Activated naive CD4-positive, alpha-beta T cell treated with anti-CD3 and anti-CD28 coated beads, Interleukin-2, amount 50 U/mL, for 72 hours (primary cell): ENCODE data around the gene FYCO1. TPM values are rescaled to one million over a fixed set of nuclear protein-coding genes. Genes with fewer than 3 reads are reported as not detected.
A peak's percentile ranks its signal among the peaks of the same experiment; 100 is the strongest.

Experiments used
- ATAC-seq, 2 donors: fragments of 150-1000 bp; cut with Tn5 transposase; 2 replicates each; pipeline ENCODE4 v1.10.0; 2021; ENCODE audit warnings: mild to moderate bottlenecking in 2 of 2, moderate library complexity in 2 of 2
- DNase-seq, 2 donors: peaks; one replicate each; pipeline ENCODE4 v3.0.0; 2021 to 2022; ENCODE audit warnings: low spot score in 2 of 2
- H3K27ac Mint-ChIP-seq, 2 donors: one replicate each; pipeline ENCODE4 v1.8.0; 2022; ENCODE audit warnings: mild to moderate bottlenecking in 2 of 2, mixed read lengths in 2 of 2
- H3K36me3 Mint-ChIP-seq, 2 donors: one replicate each; pipeline ENCODE4 v1.8.0; 2022; ENCODE audit warnings: mixed read lengths in 2 of 2
- H3K9me3 Mint-ChIP-seq, 2 donors: one replicate each; pipeline ENCODE4 v1.8.0; 2022; ENCODE audit warnings: mixed read lengths in 2 of 2
- total RNA-seq, 2 donors: library from RNA; stranded (reverse); gene quantifications; one replicate each; pipeline ENCODE4 v1.2.3, GENCODE V29; 2022

The FYCO1 gene
- total RNA-seq, 2 donors from 2014 or later, result 4.4 to 18.1 TPM

- H3K9me3 Mint-ChIP-seq, result no peaks in the 10 kb centered on the region
- no peaks in the 10 kb centered on the region for H3K36me3 Mint-ChIP-seq
- no peak overlapping the region for H3K27ac Mint-ChIP-seq
- ATAC-seq (peak; percentile 80 to 90), DNase-seq (peak in 1 of 2 donors; percentile 13)
These were observed 114.3 kb downstream of the FYCO1 start for GRCh38 chr3:45881078-45882022.

DNA sequence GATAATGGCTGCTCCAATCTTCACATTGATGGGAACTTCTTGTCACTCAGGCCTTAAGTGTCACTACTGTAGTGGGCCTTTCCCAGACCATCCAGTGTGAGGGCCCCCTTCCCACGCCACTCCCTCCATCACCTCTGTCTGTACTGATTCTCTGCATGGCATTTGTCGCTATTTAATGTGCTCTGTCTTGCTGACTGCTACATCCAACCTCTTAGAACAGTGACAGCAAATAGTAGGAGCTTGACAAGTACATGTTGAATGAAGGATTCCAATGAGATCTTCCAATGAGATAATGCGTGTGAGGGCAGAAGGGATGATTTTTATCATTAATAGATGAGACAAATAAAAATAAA lies 114.9 kb downstream of the FYCO1 start:
- DNase-seq, result no peak
- ATAC-seq, result peak in 1 of 2 donors; percentile 29
- Mint-ChIP-seq H3K9me3 (no peaks in the 10 kb centered on the region), H3K27ac (no peak overlapping the region), H3K36me3 (no peaks in the 10 kb centered on the region)

GRCh38 chr3:45878124-45878523 lies 117.5 kb downstream of the FYCO1 start:
- no peak overlapping the region for H3K27ac Mint-ChIP-seq
- ATAC-seq (no peak), DNase-seq (no peak)
- no peaks in the 10 kb centered on the region for H3K9me3 Mint-ChIP-seq
- peaks cover 0 to 7% of the 10 kb centered on the region in 2 donors for H3K36me3 Mint-ChIP-seq

- no peak for ATAC-seq
- H3K9me3 Mint-ChIP-seq, result no peaks in the 10 kb centered on the region
- DNase-seq, result no peak
- H3K36me3 Mint-ChIP-seq, result peaks cover 0 to 7% of the 10 kb centered on the region in 2 donors
- H3K27ac Mint-ChIP-seq, result no peak overlapping the region
These were observed 120.8 kb downstream of the FYCO1 start for GRCh38 chr3:45874677-45875346.

- no peaks in the 10 kb centered on the region for H3K9me3 Mint-ChIP-seq
- ATAC-seq (no peak), DNase-seq (no peak)
- H3K27ac Mint-ChIP-seq, result no peak overlapping the region
- peaks cover 0 to 7% of the 10 kb centered on the region in 2 donors for H3K36me3 Mint-ChIP-seq
These were observed 122.0 kb downstream of the FYCO1 start for GRCh38 chr3:45873638-45874037.

- no peak overlapping the region for H3K27ac Mint-ChIP-seq
- no peak for ATAC-seq
- DNase-seq, result no peak
- H3K9me3 Mint-ChIP-seq, result no peaks in the 10 kb centered on the region
- peaks cover 0 to 7% of the 10 kb centered on the region in 2 donors for H3K36me3 Mint-ChIP-seq
These were observed 122.6 kb downstream of the FYCO1 start for GRCh38 chr3:45873036-45873435.

DNA sequence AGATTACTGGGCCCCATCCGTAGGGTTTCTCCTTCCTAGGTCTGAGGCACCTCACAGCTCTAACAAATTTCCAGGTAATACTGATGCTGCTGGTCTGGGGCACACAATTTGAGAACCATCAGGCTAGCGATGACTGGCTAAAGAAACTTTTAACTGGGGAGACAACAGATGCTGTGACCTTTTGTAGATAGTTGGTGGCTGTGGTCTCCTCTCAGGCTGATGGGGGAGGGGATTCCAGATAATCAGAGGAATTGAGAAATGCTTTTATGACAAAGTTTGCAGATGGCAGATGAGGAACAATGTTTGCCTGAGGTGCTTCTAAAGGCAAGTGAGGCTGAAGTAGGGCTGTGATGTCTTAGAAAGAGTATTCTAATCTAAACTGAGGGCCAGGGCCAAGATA lies 123.1 kb downstream of the FYCO1 start:
- ATAC-seq (no peak), DNase-seq (no peak)
- Mint-ChIP-seq H3K36me3 (peaks cover 0 to 7% of the 10 kb centered on the region in 2 donors), H3K9me3 (no peaks in the 10 kb centered on the region), H3K27ac (no peak overlapping the region)

DNA sequence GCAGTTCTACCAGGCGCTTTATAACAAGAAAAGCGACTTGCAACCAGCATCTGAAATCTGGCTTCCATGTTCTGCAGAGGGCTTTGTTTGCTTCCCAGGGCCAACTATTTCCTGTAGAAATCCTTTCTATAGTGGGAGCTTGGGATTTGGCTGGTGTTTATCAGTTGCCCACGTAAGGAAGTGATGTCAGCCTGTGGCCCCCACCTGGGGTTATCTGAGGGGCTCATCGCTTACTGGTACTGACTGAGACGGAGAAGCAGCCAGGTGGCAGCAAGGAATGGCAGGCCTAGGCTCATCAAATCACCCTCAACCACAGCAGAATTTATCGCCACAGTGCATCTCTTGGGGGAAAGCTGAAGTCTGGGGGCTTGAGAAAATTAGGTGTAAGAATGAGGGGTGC lies 123.8 kb downstream of the FYCO1 start:
- H3K27ac Mint-ChIP-seq, result no peak overlapping the region
- H3K9me3 Mint-ChIP-seq, result no peaks in the 10 kb centered on the region
- DNase-seq, result no peak
- ATAC-seq, result no peak
- H3K36me3 Mint-ChIP-seq, result peaks cover 0 to 7% of the 10 kb centered on the region in 2 donors

GRCh38 chr3:45870099-45870498 lies 125.5 kb downstream of the FYCO1 start:
- Mint-ChIP-seq H3K36me3 (peaks cover 0 to 7% of the 10 kb centered on the region in 2 donors), H3K9me3 (no peaks in the 10 kb centered on the region), H3K27ac (no peak overlapping the region)
- ATAC-seq (peak; percentile 75 to 92), DNase-seq (no peak)

- Mint-ChIP-seq H3K27ac (no peak overlapping the region), H3K36me3 (peaks cover 0 to 7% of the 10 kb centered on the region in 2 donors), H3K9me3 (no peaks in the 10 kb centered on the region)
- ATAC-seq, result no peak
- no peak for DNase-seq
These were observed 126.0 kb downstream of the FYCO1 start for GRCh38 chr3:45869638-45870037.

GRCh38 chr3:45868650-45869049 lies 127.0 kb downstream of the FYCO1 start:
- H3K27ac Mint-ChIP-seq, result no peak overlapping the region
- ATAC-seq (no peak), DNase-seq (no peak)
- H3K9me3 Mint-ChIP-seq, result peaks cover 0 to 3% of the 10 kb centered on the region in 2 donors
- H3K36me3 Mint-ChIP-seq, result peaks cover 3 to 4% of the 10 kb centered on the region in 2 donors

GRCh38 chr3:45868213-45868612 lies 127.4 kb downstream of the FYCO1 start:
- Mint-ChIP-seq H3K9me3 (peaks cover 4 to 7% of the 10 kb centered on the region in 2 donors), H3K36me3 (peaks cover 5 to 8% of the 10 kb centered on the region in 2 donors), H3K27ac (no peak overlapping the region)
- ATAC-seq (no peak), DNase-seq (no peak)

Other genes with a start within 250 kb of the FYCO1 start
- gene SLC6A20, start 199.3 kb downstream of the FYCO1 start, total RNA-seq, result not detected
- gene LZTFL1, start 153.7 kb downstream of the FYCO1 start, total RNA-seq, result 1 to 10 TPM; 2.3 to 4.0 TPM
- gene CCR9, start 109.3 kb downstream of the FYCO1 start, total RNA-seq, result not detected
- 1 to 10 TPM; 1.0 to 1.8 TPM for gene CXCR6, start 52.4 kb downstream of the FYCO1 start, total RNA-seq
- not detected for gene XCR1, start 31.7 kb upstream of the FYCO1 start, total RNA-seq
- gene CCR1, start 212.5 kb upstream of the FYCO1 start, total RNA-seq, result under 1 TPM in 1 of 2 donors, not detected in 1; 0.19 TPM
- not detected for gene CCR3, start 246.6 kb upstream of the FYCO1 start, total RNA-seq